GM19395 (cell line): ENCODE measurements around the gene ST6GALNAC3.

Experiments
- ATAC-seq: cut with Tn5 transposase; IDR thresholded peaks from one replicate; pipeline ENCODE4 v1.9.1; 2021; ENCODE audit warnings: mild to moderate bottlenecking, moderate library complexity; ENCODE audit not compliant: unreplicated experiment

Gene ST6GALNAC3

DNA sequence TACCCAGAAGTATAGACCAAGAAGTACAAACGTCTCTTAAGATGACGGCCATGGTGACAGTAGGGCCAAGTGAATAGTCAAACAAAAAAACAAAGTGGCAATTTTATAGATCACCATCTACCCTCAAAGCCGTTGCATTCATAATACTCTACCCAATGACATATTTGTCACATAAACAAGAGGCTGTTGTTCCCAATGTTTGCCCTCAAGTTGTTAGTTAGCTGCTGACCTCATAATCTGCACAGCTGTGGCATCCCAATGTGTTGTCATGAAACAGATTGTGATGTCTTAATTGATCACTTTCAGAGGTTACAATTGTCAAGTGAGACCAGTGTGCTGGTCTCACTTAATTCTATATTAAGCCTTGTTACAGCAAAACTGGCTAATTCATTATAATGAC is 333.8 kb downstream of the ST6GALNAC3 start:
- ATAC-seq: no peak

- ATAC-seq: no peak
These were observed 336.0 kb downstream of the ST6GALNAC3 start for GRCh38 chr1:76410499-76410898.

DNA sequence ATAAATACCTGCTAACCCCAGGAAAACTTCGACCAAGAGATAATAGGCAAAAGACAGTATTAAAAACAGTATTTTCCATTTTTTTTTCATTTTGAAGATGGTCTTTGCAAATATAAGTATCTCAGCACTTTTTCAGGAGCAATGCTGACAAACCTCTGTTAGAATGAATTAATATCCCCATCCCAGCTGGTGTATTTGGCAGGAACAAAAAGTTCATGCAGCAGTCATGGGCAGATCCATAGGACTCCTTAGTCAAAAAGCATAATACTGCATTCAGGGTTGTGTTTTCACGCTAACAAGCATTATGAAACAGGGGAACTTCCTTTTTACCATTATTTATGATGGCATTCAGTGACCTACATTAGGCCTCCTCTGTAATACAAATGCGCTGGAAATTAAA is 344.0 kb downstream of the ST6GALNAC3 start:
- ATAC-seq: no peak

GRCh38 chr1:76419603-76420002 is 345.1 kb downstream of the ST6GALNAC3 start:
- ATAC-seq: no peak

- peak; percentile 72 for ATAC-seq
These were observed 350.9 kb downstream of the ST6GALNAC3 start for GRCh38 chr1:76425201-76426145.

- no peak for ATAC-seq
These were observed 352.1 kb downstream of the ST6GALNAC3 start for GRCh38 chr1:76426606-76427005.

GRCh38 chr1:76428028-76428427 is 353.5 kb downstream of the ST6GALNAC3 start:
- ATAC-seq: no peak

DNA sequence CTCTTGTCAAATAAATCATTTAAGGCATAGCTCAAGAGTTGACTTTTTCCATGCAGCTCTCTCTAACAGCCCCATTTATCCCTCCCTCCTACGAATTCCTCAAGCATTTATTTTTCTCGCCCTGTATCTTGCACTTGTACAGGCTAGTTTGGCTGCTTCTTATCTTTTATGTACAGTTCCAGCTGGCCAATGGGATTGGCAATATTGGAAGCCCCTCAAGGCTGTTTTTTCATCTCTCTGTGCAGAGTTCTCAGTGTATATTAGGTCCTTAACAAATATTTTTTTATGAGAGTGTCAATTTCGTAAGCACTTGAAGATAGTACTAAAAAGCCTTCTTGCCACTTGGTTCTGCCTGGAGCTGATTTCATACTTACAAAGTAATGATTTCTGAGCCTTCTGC is 356.0 kb downstream of the ST6GALNAC3 start:
- no peak for ATAC-seq

DNA sequence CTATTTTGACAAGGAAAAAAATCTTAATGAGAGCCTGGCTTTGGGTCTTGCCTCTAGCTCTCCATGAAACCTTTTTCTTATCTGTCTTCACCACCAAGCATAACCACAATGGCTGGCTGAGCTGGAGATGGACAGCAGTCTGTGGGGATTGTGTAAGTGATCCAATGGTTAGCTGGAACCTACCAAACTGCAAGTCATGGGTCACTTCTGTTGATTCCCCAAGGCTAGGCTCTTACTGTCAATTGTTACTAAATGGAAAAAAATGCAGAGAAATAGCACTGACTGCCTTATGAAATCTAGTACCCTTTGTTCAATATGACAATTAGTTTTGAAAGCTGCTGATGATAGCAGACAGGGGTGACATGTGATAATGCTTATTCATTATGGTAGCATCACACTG is 359.0 kb downstream of the ST6GALNAC3 start:
- ATAC-seq: no peak

GRCh38 chr1:76443217-76443616 is 368.7 kb downstream of the ST6GALNAC3 start:
- ATAC-seq: no peak

GRCh38 chr1:76444773-76445172 is 370.2 kb downstream of the ST6GALNAC3 start:
- no peak for ATAC-seq

GRCh38 chr1:76450229-76450628 is 375.7 kb downstream of the ST6GALNAC3 start:
- no peak for ATAC-seq

- no peak for ATAC-seq
These were observed 388.7 kb downstream of the ST6GALNAC3 start for GRCh38 chr1:76463278-76463677.

GRCh38 chr1:76463849-76464248 is 389.3 kb downstream of the ST6GALNAC3 start:
- ATAC-seq: no peak

DNA sequence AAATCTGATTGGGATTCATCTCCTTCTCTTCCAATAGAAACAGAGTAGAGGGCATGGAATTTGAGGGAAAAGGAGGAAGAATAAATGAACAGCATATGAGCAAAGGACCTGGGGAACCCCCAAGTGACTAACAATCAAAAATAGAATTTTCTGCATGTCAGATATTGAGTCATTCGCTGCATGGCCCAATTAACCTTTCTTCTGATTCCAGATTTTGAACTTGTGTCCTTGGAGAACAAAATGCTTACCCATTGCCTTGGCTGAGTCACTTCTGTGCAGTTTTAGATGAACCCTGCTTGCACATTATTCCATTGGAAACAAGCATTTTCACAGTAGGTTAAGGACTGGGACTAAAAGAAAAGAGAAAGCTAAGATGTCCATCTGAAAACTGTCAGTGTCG is 390.5 kb downstream of the ST6GALNAC3 start:
- no peak for ATAC-seq

DNA sequence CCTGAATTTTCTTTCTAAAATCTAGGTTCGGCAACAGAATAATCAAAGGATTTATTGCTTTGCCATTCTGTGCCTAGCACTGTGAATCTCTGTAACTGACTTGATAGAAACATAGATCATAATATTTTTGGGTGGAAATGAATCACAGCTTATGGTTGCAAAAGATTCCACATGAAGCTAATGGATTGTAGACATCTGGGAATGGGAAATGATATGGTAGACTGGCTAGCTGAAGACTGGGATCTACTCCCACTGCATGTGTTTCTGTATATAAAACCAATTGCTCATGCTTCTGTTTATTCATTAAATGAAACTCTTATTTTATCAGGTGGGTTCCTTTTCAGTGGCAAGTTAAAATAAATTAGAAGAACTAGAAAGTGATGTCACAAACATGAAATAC is 395.6 kb downstream of the ST6GALNAC3 start:
- no peak for ATAC-seq

- ATAC-seq: no peak
These were observed 397.0 kb downstream of the ST6GALNAC3 start for GRCh38 chr1:76471536-76471935.

GRCh38 chr1:76473591-76473990 is 399.0 kb downstream of the ST6GALNAC3 start:
- no peak for ATAC-seq

DNA sequence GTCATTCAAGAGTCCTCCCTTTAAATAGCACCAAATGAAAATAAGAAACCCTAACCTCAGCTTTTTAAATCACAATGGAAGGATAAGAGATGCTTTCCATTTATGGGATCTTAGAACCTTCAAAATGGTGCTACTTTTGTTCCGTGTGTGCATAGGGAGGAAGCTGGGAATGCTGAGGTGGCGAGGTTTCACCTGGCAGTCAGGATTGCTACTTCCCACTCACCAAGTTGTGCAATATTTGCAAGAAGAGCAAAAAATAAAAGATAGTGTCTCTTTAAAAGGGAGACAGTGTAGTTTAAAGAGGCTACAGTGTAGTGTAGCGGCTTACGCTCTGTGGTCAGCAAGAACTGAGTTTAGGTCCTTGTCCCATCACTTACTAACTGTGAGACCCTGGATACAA is 400.4 kb downstream of the ST6GALNAC3 start:
- no peak for ATAC-seq

DNA sequence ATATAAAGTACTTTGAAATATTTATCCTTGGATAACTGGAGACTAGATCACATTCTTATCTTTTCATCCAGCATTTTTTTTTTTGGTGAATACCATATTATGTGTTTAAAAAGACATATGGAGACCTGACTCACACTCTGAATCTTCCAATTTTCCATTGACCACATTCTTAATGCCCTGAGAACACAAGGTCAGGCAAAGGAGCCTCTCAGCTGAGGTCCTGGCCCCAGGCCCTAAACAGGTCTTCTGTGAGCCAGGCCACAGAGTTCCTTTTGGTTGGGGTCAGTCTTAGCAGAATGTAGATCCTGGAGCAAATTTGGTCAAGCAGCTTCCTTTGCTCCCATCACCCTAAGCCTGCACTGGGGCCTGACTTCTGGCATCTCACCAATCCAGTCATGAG is 402.6 kb downstream of the ST6GALNAC3 start:
- no peak for ATAC-seq

DNA sequence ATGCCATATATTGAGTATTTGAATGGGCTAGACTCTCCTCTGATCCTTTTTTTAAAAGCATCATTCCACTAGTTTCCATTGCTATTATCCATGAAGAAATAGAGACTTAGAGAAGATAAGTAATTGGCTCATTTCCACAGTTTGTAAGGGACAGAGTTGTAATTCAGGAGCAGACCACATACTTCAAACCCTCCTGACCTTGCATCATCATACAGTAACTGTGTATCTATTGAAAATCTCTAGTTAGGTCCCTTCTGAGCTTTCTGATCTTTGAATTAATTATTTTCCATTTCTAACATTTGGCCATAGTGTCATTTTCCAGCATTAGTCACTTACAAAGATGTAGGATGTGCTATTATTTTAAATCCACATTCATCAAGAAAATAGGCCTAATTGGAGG is 406.3 kb downstream of the ST6GALNAC3 start:
- ATAC-seq: no peak

DNA sequence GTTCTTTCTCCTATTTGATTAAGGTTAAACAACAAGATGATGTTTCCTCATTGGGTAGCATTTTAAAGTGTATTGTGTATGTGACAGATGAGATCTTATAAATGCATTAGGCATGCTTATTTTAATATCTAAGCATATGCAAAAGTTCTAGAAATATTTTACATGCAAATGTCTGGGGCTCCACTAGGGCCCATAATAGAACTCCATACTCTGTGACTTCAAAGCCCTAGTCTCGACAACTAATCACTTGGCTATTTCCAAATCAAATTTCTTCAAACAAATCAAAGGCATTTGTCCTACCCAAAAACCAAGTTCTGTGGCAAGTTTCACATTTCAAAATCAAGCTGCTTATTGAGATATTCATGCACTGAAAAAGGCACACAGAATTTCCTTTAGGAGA is 407.1 kb downstream of the ST6GALNAC3 start:
- no peak for ATAC-seq

DNA sequence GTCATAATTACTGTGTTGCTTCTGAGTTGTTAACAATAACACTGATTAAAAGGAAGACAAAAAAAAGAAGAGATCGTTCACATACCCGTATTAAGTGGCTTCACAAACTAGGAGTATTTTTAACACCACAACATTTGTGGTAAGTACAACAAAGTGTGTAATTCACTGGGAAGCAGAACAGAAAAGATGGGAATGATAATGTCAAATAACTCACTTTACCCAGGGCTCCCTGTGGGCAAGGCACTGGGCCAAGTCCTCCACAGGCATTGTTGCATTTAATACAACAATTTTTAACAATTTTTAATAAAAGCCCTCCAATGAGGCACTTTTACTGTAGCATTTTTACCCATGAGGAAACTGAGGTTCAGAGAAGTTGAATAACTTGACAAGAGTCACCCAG is 407.7 kb downstream of the ST6GALNAC3 start:
- ATAC-seq: no peak
